Measurements from ENCODE around the gene LPAR2.

Gene LPAR2

DNA sequence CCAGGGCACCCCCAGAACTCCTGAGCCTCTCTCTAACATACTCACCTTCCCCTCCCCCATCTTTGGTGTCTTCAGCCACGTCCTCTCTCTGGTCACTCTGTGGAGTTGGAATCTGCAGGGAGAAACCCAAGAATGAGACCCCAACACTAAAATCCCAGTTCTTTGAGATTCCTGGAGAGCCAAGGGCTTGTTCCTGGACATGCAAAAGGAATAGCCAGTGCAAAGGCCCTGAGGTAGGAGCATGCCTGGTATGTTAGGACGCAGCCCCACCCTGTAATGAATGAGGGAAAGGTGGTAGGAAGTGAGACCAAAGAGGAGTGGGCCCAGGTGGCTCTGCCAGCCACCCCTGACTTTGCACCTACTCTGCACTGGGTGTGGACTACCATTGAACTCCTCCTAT is 2.4 kb upstream of the LPAR2 start:
- DNase-seq (ENCODE audit: low read depth) = no peak

DNA sequence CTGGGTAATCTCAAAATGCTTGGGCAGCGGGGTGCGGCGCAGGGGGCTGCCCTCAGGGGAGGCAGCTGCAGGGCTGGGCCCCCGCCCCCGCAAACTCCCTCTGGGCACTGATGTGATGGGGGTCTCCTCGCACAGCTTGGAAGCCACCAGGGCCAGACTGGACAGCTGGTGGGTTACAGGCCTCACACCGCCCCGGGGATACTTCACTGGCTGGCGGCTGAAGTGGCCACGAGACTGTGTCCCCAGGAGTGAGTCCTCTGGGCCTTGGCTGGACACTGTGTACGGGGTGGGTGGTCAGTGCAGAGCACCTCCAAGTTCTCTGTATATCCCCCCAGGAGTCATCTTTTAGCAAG is 2.0 kb upstream of the LPAR2 start:
- TF ChIP-seq, protein P1, sequence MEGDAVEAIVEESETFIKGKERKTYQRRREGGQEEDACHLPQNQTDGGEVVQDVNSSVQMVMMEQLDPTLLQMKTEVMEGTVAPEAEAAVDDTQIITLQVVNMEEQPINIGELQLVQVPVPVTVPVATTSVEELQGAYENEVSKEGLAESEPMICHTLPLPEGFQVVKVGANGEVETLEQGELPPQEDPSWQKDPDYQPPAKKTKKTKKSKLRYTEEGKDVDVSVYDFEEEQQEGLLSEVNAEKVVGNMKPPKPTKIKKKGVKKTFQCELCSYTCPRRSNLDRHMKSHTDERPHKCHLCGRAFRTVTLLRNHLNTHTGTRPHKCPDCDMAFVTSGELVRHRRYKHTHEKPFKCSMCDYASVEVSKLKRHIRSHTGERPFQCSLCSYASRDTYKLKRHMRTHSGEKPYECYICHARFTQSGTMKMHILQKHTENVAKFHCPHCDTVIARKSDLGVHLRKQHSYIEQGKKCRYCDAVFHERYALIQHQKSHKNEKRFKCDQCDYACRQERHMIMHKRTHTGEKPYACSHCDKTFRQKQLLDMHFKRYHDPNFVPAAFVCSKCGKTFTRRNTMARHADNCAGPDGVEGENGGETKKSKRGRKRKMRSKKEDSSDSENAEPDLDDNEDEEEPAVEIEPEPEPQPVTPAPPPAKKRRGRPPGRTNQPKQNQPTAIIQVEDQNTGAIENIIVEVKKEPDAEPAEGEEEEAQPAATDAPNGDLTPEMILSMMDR (conservative IDR thresholded peaks at IDR 0.05; ENCODE audit: control insufficient read depth, insufficient read depth, low read depth, low read length) = no peak
- DNase-seq (ENCODE audit: low read depth) = no peak
- H3K4me3 ChIP-seq (ENCODE audit: control insufficient read depth, low read depth, low read length) = no peak overlapping the region

More for the DNA sequence above, 2.4 kb upstream of the LPAR2 start:
- TF ChIP-seq, protein P1 (conservative IDR thresholded peaks at IDR 0.05; ENCODE audit: control insufficient read depth, insufficient read depth, low read depth, low read length) = no peak
- H3K4me3 ChIP-seq (ENCODE audit: control insufficient read depth, low read depth, low read length) = no peak overlapping the region

DNA sequence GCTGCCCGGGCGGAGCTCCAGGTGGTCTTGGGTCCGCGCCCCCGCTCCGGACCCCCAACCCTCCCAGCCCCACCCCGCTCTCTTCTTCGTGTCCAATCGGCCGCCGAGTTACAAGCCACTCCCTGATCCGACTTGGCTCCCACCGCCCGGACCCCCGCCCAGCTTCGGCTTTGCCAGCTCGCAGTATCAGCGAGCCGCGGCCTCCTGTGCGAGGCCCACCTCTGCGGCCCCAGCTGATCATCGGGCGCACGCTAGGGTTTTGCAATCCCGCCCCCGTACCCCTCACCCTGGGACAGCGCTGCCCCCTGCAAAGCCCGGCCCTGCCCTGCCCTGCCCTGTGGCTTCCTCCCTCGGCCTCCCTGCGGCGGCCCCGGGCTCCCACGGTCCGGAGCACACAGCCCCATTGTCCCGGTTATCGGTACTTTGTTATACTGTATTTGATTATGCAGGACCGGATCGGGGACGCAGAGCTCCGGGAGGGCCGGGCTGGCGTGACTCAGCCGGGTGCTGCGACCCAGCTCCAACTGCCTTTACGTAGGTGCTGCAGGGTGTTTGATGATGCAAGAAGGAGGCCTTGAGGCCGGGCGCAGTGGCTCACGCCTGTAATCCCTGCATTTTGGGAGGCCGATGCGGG is 598 bp upstream of the LPAR2 start:
- TF ChIP-seq, protein P1 (conservative IDR thresholded peaks at IDR 0.05; ENCODE audit: control insufficient read depth, insufficient read depth, low read depth, low read length) = no peak
- peak overlapping the region; percentile 24 for H3K4me3 ChIP-seq (ENCODE audit: control insufficient read depth, low read depth, low read length)
- peak; percentile 72 for DNase-seq (ENCODE audit: low read depth)

DNA sequence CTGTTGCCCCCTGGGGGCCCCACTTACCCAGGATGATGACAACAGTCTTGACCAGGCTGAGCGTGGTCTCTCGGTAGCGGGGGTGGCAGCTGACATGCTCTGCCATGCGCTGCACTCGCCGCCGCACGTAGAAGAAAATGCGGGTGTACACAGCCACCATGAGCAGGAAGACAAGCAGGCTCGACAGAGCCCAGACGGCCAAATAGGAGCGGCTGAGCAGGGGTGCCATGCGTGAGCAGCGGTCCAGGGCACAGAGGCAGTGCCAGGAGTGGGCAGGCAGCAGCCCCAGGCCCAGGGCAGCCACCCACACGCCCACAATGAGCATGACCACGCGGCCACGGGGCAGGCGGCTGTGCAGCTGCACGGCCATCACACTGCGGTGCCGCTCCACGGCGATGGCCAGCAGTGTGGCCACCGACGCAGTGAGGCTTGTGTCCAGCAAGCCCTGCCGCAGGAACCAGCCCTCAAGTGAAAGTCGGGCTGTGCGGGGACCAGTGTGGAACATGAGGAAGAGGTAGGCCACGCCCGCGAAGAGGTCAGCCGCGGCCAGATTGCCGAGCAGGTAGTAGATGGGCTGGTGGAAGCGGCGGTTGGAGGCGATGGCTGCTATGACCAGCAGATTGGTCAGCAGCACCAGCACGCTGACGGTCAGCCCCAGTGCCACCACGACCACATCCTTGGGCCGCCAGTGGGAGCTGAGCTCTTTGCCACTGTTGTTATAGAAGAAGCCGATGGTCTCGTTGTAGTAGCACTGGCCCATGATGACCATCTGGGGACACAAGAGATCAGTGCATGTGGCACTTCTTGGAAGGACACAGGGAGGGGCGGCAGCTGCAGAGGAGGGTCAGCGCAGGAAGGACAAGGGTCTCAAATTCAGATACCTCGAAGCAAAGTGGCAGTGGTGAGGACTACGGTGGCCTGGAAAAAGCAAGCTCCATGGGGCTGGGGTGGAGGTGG is 1.2 kb downstream of the LPAR2 start:
- no peak overlapping the region for H3K4me3 ChIP-seq (ENCODE audit: control insufficient read depth, low read depth, low read length)
- no peak for DNase-seq (ENCODE audit: low read depth)
- TF ChIP-seq, protein P1 (conservative IDR thresholded peaks at IDR 0.05; ENCODE audit: control insufficient read depth, insufficient read depth, low read depth, low read length) = no peak

DNA sequence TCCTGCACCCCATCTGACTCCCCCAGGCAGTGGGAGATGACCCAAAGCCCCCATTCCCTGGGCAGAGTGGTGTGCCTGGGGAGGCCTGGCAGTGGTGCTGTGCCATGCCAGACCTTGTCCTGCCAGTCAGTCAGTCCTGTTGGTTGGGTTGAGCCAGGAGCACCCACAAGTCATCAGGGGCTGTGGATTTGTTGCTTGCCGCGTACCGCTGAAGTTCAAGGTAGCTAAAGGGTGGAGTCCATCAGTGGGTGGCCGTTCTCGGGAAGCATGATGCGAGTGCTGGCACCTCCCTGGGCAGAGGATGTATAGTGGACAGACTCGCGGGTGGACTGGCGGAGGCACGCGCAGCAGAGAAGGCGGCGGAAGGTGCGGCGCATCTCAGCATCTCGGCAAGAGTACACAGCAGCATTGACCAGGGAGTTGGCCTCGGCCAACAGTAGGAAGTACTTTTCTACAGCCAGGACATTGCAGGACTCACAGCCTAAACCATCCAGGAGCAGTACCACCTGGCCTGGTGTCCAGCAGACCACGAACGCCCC is 3.9 kb downstream of the LPAR2 start:
- no peak for DNase-seq (ENCODE audit: low read depth)
- no peak overlapping the region for H3K4me3 ChIP-seq (ENCODE audit: control insufficient read depth, low read depth, low read length)
- TF ChIP-seq, protein P1 (conservative IDR thresholded peaks at IDR 0.05; ENCODE audit: control insufficient read depth, insufficient read depth, low read depth, low read length) = no peak

DNA sequence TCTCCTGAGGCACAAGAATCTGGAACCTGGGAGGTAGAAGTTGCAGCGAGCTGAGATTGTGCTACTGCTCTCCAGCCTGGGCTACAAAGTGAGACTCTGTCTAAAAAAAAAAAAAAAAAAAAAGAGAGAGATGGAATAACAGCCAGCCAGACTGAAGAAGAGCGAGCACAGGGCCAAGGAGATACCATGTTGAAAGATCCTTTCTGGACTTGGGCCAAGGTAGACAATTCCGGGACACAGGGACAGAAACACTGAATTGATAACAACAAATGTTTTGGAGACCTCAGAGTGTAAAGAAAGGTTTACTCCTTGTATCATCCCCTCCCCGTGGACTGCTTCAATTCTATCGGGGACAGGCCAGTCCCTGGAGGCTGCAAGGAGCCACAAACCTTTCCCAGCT is 4.6 kb downstream of the LPAR2 start:
- TF ChIP-seq, protein P1 (conservative IDR thresholded peaks at IDR 0.05; ENCODE audit: control insufficient read depth, insufficient read depth, low read depth, low read length) = no peak
- H3K4me3 ChIP-seq (ENCODE audit: control insufficient read depth, low read depth, low read length) = no peak overlapping the region

More for the DNA sequence above, 4.6 kb downstream of the LPAR2 start:
- no peak for DNase-seq (ENCODE audit: low read depth)
